ENCODE results near the gene BCL2L12. TPM values are rescaled to one million over a fixed set of nuclear protein-coding genes. Genes with fewer than 3 reads are reported as not detected.

The BCL2L12 gene
- total and polyA plus RNA-seq, 2 of the 13 experiments (the other 11 are each of a cell fraction or from before 2014, with no cell fraction given) = 26.8 to 40.8 TPM

DNA sequence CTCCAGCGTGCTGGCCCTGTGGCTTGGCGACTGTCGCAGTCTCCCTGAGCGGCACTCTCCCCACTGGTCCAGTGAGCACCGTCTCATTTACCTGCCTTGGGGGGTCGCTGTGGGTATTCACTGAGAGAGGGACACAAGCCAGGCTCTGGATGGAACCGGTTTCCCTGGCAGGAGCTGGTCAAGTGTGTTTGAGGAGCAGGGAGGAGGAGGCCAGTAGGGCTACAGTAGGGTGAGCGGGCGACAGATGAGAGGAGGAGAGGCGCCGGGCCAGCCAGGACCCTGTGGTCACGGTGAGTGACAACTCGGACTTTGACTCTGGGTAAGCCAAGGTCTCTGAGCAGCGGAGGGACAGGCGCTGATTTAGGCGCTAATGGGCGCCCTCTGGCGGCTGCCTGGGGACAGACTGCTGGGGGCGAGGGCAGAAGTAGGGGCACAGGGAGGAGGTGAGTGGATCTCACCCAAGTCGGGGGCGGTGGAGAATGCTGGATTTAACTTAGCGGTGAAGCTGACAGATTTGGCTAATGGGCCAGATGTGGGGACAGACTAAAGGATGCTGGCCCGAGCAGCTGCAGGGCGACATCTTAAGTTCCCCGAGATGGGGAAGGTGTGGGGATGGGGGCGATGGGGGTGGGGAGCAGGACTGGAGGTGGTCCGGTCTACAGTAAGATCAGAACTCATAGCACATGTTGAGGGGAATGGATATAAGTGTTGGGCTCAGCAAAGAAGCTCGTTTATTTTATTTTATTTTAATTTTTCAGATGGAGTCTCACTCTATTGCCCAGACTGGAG lies 6.6 kb downstream of the BCL2L12 start (continued):
- TF ChIP-seq, protein P1, sequence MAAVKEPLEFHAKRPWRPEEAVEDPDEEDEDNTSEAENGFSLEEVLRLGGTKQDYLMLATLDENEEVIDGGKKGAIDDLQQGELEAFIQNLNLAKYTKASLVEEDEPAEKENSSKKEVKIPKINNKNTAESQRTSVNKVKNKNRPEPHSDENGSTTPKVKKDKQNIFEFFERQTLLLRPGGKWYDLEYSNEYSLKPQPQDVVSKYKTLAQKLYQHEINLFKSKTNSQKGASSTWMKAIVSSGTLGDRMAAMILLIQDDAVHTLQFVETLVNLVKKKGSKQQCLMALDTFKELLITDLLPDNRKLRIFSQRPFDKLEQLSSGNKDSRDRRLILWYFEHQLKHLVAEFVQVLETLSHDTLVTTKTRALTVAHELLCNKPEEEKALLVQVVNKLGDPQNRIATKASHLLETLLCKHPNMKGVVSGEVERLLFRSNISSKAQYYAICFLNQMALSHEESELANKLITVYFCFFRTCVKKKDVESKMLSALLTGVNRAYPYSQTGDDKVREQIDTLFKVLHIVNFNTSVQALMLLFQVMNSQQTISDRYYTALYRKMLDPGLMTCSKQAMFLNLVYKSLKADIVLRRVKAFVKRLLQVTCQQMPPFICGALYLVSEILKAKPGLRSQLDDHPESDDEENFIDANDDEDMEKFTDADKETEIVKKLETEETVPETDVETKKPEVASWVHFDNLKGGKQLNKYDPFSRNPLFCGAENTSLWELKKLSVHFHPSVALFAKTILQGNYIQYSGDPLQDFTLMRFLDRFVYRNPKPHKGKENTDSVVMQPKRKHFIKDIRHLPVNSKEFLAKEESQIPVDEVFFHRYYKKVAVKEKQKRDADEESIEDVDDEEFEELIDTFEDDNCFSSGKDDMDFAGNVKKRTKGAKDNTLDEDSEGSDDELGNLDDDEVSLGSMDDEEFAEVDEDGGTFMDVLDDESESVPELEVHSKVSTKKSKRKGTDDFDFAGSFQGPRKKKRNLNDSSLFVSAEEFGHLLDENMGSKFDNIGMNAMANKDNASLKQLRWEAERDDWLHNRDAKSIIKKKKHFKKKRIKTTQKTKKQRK (IDR thresholded peaks at IDR 0.05; ENCODE audit: low read length) = no peak
- TF ChIP-seq HDAC1 (CRISPR knock-in tag; IDR thresholded peaks at IDR 0.05) (peak; percentile 65), JUNB (CRISPR knock-in tag; IDR thresholded peaks at IDR 0.05; ENCODE audit: borderline replicate concordance) (no peak), MXD4 (CRISPR knock-in tag; IDR thresholded peaks at IDR 0.05) (peak; percentile 77), KLF13 (CRISPR knock-in tag; IDR thresholded peaks at IDR 0.05) (no peak), RARA (CRISPR knock-in tag; IDR thresholded peaks at IDR 0.05) (0 out of 2 replicates have a peak, but pooled peaks have one; percentile 21), ZNF552 (CRISPR knock-in tag; IDR thresholded peaks at IDR 0.05; ENCODE audit: borderline replicate concordance) (no peak), ZNF614 (CRISPR knock-in tag; IDR thresholded peaks at IDR 0.05; ENCODE audit: borderline replicate concordance) (peak; percentile 65; the same call in 1 of the 2 replicates), MYC (CRISPR knock-in tag; IDR thresholded peaks at IDR 0.05; ENCODE audit: borderline replicate concordance) (peak; percentile 50; the same call in 1 of the 2 replicates), HNRNPK (IDR thresholded peaks at IDR 0.05; ENCODE audit: low read depth, low read length, poor library complexity, severe bottlenecking) (no peak), ZNF652 (CRISPR knock-in tag; IDR thresholded peaks at IDR 0.05; ENCODE audit: borderline replicate concordance, low read depth) (no peak), SP1 (IDR thresholded peaks at IDR 0.05) (no peak), SP1 (CRISPR knock-in tag; IDR thresholded peaks at IDR 0.05) (peak; percentile 41), ZNF484 (CRISPR knock-in tag; IDR thresholded peaks at IDR 0.05; ENCODE audit: borderline replicate concordance, low read depth) (no peak)
- TF ChIP-seq, protein P2, sequence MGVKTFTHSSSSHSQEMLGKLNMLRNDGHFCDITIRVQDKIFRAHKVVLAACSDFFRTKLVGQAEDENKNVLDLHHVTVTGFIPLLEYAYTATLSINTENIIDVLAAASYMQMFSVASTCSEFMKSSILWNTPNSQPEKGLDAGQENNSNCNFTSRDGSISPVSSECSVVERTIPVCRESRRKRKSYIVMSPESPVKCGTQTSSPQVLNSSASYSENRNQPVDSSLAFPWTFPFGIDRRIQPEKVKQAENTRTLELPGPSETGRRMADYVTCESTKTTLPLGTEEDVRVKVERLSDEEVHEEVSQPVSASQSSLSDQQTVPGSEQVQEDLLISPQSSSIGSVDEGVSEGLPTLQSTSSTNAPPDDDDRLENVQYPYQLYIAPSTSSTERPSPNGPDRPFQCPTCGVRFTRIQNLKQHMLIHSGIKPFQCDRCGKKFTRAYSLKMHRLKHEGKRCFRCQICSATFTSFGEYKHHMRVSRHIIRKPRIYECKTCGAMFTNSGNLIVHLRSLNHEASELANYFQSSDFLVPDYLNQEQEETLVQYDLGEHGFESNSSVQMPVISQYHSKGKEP (CRISPR knock-in tag; IDR thresholded peaks at IDR 0.05) = no peak
- TF ChIP-seq, protein P3, sequence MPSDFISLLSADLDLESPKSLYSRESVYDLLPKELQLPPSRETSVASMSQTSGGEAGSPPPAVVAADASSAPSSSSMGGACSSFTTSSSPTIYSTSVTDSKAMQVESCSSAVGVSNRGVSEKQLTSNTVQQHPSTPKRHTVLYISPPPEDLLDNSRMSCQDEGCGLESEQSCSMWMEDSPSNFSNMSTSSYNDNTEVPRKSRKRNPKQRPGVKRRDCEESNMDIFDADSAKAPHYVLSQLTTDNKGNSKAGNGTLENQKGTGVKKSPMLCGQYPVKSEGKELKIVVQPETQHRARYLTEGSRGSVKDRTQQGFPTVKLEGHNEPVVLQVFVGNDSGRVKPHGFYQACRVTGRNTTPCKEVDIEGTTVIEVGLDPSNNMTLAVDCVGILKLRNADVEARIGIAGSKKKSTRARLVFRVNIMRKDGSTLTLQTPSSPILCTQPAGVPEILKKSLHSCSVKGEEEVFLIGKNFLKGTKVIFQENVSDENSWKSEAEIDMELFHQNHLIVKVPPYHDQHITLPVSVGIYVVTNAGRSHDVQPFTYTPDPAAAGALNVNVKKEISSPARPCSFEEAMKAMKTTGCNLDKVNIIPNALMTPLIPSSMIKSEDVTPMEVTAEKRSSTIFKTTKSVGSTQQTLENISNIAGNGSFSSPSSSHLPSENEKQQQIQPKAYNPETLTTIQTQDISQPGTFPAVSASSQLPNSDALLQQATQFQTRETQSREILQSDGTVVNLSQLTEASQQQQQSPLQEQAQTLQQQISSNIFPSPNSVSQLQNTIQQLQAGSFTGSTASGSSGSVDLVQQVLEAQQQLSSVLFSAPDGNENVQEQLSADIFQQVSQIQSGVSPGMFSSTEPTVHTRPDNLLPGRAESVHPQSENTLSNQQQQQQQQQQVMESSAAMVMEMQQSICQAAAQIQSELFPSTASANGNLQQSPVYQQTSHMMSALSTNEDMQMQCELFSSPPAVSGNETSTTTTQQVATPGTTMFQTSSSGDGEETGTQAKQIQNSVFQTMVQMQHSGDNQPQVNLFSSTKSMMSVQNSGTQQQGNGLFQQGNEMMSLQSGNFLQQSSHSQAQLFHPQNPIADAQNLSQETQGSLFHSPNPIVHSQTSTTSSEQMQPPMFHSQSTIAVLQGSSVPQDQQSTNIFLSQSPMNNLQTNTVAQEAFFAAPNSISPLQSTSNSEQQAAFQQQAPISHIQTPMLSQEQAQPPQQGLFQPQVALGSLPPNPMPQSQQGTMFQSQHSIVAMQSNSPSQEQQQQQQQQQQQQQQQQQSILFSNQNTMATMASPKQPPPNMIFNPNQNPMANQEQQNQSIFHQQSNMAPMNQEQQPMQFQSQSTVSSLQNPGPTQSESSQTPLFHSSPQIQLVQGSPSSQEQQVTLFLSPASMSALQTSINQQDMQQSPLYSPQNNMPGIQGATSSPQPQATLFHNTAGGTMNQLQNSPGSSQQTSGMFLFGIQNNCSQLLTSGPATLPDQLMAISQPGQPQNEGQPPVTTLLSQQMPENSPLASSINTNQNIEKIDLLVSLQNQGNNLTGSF (CRISPR knock-in tag; IDR thresholded peaks at IDR 0.05) = no peak
- TF ChIP-seq, protein P4, sequence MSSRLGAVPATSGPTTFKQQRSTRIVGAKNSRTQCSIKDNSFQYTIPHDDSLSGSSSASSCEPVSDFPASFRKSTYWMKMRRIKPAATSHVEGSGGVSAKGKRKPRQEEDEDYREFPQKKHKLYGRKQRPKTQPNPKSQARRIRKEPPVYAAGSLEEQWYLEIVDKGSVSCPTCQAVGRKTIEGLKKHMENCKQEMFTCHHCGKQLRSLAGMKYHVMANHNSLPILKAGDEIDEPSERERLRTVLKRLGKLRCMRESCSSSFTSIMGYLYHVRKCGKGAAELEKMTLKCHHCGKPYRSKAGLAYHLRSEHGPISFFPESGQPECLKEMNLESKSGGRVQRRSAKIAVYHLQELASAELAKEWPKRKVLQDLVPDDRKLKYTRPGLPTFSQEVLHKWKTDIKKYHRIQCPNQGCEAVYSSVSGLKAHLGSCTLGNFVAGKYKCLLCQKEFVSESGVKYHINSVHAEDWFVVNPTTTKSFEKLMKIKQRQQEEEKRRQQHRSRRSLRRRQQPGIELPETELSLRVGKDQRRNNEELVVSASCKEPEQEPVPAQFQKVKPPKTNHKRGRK (CRISPR knock-in tag; IDR thresholded peaks at IDR 0.05) = no peak

All from HepG2 (cell line).